Thyroid gland (tissue), 4 donors: Measurements from ENCODE around the gene POU6F2. TPM values are rescaled to one million over a fixed set of nuclear protein-coding genes. Genes with fewer than 3 reads are reported as not detected.

ENCODE experiments used
- DNase-seq, 2 donors: peaks; one replicate each; pipeline ENCODE4 v3.0.0-alpha.2; 2019
- H3K27ac ChIP-seq, 3 donors: fragments of 200-600 bp; sonication (generic); 1 replicate in 2 of 3; 2 replicates in 1 of 3; pipeline ENCODE4 v1.5.1; 2016 to 2019; ENCODE audit warnings: mild to moderate bottlenecking in 1 of 3, moderate library complexity in 1 of 3
- H3K27me3 ChIP-seq: fragments of 200-600 bp; sonication (generic); one replicate; pipeline ENCODE4 v1.5.1; 2019
- H3K36me3 ChIP-seq, 2 donors: fragments of 200-600 bp; sonication (generic); one replicate each; pipeline ENCODE4 v1.5.1; 2016 to 2019
- H3K4me1 ChIP-seq, 2 donors: fragments of 200-600 bp; sonication (generic); one replicate each; pipeline ENCODE4 v1.5.1; 2017 to 2019
- H3K4me3 ChIP-seq, 3 donors: fragments of 200-600 bp; sonication (generic); replicated peaks in 1 of 3; 1 replicate in 2 of 3; 2 replicates in 1 of 3; pipeline ENCODE4 v1.5.1; 2016; ENCODE audit warnings: mild to moderate bottlenecking in 1 of 3
- H3K9me3 ChIP-seq: fragments of 200-600 bp; sonication (generic); one replicate; pipeline ENCODE4 v1.5.1; 2017
- POLR2A ChIP-seq, 2 donors: fragments of 450-650 bp; IDR thresholded peaks; one replicate each; pipeline ENCODE4 v1.6.1; 2017; ENCODE audit warnings: antibody characterized with exemption in 2 of 2, mild to moderate bottlenecking in 2 of 2, moderate library complexity in 1 of 2
- WGBS, 2 donors: methylation state at CpG; one replicate each; pipeline ENCODE4 v1.1.5; 2017; 5-methylcytosine and 5-hydroxymethylcytosine counted together
- intact Hi-C: fragments of 100-400 bp; cut with DNase I; formaldehyde crosslinking; loops from one replicate; pipeline ENCODE4 v1.15.1; 2023
- total RNA-seq, 4 donors: library from RNA; depleted of rRNA; stranded (reverse); fragments of >200 nt; gene quantifications; one replicate each; pipeline ENCODE4 v1.2.3, GENCODE V29; 2016
- TF ChIP-seq, protein P1 (sequence below), 6 experiments: fragments of 200-600 bp in 3 of 6; fragments of 450-650 bp in 3 of 6; sonication (generic) in 3 of 6; IDR thresholded peaks; one replicate each; pipeline ENCODE4 v1.5.1; 2016 to 2019; ENCODE audit warnings: antibody characterized with exemption in 6 of 6, mild to moderate bottlenecking in 2 of 6, inconsistent platforms in 1 of 6, moderate library complexity in 1 of 6

POU6F2 gene
- total RNA-seq, 4 donors from 2014 or later = 0.33 TPM; not detected in 3

DNA sequence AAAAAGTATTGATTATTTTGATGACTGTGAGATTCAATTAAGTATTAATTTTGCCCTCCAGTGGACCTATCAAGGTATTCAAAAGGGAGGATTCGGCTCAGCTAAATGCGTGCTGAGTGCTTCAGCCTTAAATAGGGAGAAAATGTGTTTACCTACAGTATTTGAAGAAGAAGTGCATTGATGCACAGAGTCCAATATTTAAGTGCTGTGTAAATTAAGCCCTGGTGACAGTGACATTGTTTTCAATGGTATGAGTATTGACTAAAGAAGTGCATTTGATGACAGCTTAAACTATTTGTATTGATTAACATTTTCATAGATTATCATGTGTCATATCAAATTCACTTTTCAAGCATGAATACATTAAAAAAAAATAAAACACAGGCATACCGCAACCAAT is 106.6 kb downstream of the POU6F2 start:
- intact Hi-C loops = no loop called here
- 92 to 98% methylated on average over 3 of the region's 3 CpGs for WGBS, 2 donors

DNA sequence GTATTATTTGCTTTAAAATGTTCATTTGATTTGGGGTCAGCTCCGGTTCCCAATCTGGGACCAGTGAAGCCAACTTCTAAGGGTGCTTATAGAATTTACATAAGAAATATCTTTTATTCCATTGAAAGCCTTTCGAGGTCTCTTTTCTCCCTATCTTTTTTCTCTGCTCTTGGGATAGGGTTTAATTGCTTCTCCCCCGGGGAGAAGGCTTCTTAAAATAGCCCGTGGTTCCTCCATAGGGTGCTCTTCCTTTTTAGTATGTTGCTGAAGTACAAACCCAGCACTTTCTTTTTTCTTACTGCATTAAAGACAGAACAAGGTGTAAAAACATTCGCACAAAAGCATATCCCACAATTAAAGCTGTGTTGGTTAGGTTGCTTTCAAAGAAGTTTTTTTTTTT is 107.5 kb downstream of the POU6F2 start:
- no peak overlapping the region for H3K4me3 ChIP-seq
- H3K27ac ChIP-seq = no peak overlapping the region
- H3K4me1 ChIP-seq = no peaks in the 10 kb centered on the region
- no peaks in the 10 kb centered on the region for H3K27me3 ChIP-seq
- no peaks in the 10 kb centered on the region for H3K36me3 ChIP-seq
- intact Hi-C loops = no loop called here
- no peaks in the 10 kb centered on the region for H3K9me3 ChIP-seq
- 30 to 32% methylated on average over 5 of the region's 5 CpGs for WGBS, 2 donors
- DNase-seq = no peak
- no peak for TF ChIP-seq POLR2A (IDR thresholded peaks at IDR 0.05)
- TF ChIP-seq, protein P1, sequence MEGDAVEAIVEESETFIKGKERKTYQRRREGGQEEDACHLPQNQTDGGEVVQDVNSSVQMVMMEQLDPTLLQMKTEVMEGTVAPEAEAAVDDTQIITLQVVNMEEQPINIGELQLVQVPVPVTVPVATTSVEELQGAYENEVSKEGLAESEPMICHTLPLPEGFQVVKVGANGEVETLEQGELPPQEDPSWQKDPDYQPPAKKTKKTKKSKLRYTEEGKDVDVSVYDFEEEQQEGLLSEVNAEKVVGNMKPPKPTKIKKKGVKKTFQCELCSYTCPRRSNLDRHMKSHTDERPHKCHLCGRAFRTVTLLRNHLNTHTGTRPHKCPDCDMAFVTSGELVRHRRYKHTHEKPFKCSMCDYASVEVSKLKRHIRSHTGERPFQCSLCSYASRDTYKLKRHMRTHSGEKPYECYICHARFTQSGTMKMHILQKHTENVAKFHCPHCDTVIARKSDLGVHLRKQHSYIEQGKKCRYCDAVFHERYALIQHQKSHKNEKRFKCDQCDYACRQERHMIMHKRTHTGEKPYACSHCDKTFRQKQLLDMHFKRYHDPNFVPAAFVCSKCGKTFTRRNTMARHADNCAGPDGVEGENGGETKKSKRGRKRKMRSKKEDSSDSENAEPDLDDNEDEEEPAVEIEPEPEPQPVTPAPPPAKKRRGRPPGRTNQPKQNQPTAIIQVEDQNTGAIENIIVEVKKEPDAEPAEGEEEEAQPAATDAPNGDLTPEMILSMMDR (IDR thresholded peaks at IDR 0.05) = no peak

More for the DNA sequence above, 106.6 kb downstream of the POU6F2 start:
- Histone ChIP-seq H3K9me3 (no peaks in the 10 kb centered on the region), H3K27me3 (no peaks in the 10 kb centered on the region), H3K27ac (no peak overlapping the region), H3K36me3 (no peaks in the 10 kb centered on the region), H3K4me3 (no peak overlapping the region), H3K4me1 (no peaks in the 10 kb centered on the region)
- TF ChIP-seq, protein P1 (IDR thresholded peaks at IDR 0.05) = no peak
- TF ChIP-seq POLR2A (IDR thresholded peaks at IDR 0.05) = no peak
- no peak for DNase-seq

DNA sequence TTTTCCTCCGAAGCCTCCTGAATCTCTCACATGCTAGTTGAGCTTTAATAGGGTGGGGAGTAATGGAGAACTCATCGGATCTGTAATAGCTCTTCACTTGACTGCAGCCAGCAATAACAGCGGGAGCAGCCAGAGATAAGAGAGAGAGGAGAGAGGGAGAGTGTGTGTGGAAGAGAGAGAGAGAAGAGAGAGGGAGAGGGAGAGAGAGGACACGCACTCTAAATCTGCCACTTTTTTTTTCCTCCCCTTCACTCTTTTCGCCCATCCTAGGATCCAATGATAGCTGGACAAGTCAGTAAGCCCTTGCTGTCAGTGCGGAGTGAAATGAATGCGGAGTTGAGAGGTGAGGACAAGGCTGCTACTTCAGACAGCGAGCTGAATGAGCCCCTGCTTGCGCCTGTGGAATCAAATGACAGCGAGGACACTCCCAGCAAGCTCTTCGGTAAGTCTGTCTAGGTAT is 107.9 kb downstream of the POU6F2 start:
- H3K36me3 ChIP-seq = no peaks in the 10 kb centered on the region
- no peaks in the 10 kb centered on the region for H3K27me3 ChIP-seq
- TF ChIP-seq, protein P1 (IDR thresholded peaks at IDR 0.05) = no peak
- no peak for TF ChIP-seq POLR2A (IDR thresholded peaks at IDR 0.05)
- 8% methylated on average over 11 of the region's 11 CpGs for WGBS, 2 donors
- no peaks in the 10 kb centered on the region for H3K4me1 ChIP-seq
- no peaks in the 10 kb centered on the region for H3K9me3 ChIP-seq
- intact Hi-C loops = no loop called here
- DNase-seq = peak; percentile 6 to 12
- no peak overlapping the region for H3K4me3 ChIP-seq
- no peak overlapping the region for H3K27ac ChIP-seq

DNA sequence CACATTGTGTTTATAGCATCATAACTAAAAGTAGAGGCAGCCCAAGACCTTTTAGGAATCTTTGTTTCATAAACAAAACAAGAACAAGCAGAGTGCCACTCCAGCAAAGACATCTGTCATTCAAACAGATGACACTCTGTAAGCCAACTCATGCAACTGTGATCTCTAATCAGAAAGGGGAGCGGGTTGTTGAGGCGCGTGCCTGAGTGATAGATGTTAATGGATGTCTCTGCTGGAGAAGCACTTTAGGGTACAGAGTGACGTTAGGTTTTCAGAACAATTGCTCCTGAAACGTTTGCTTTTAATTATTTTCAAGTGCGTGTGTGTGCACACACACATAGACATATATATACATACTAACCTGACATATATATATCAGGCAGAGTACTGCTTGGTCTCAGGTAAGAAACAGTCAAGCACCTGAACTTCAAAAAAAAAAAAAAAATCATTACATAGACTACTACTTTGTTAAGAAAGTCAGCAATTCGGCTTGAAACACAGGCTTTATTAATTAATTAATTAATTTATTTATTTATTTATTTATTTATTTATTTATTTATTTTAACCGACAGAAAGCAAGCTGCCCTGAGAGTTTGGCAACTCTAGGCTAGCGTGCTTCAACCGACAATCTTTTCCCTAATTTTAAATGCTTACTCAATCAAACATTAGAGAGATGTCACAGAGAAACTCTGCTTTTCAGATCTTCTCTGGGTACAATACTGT is 109.1 kb downstream of the POU6F2 start:
- H3K36me3 ChIP-seq = no peaks in the 10 kb centered on the region
- TF ChIP-seq, protein P1 (IDR thresholded peaks at IDR 0.05) = no peak
- TF ChIP-seq POLR2A (IDR thresholded peaks at IDR 0.05) = no peak
- no peaks in the 10 kb centered on the region for H3K4me1 ChIP-seq
- H3K27ac ChIP-seq = no peak overlapping the region
- DNase-seq = no peak
- H3K9me3 ChIP-seq = no peaks in the 10 kb centered on the region
- intact Hi-C loops = no loop called here
- H3K27me3 ChIP-seq = no peaks in the 10 kb centered on the region
- whole genome bisulfite sequencing, 2 donors = 84 to 85% methylated on average over 10 of the region's 10 CpGs
- H3K4me3 ChIP-seq = no peak overlapping the region

DNA sequence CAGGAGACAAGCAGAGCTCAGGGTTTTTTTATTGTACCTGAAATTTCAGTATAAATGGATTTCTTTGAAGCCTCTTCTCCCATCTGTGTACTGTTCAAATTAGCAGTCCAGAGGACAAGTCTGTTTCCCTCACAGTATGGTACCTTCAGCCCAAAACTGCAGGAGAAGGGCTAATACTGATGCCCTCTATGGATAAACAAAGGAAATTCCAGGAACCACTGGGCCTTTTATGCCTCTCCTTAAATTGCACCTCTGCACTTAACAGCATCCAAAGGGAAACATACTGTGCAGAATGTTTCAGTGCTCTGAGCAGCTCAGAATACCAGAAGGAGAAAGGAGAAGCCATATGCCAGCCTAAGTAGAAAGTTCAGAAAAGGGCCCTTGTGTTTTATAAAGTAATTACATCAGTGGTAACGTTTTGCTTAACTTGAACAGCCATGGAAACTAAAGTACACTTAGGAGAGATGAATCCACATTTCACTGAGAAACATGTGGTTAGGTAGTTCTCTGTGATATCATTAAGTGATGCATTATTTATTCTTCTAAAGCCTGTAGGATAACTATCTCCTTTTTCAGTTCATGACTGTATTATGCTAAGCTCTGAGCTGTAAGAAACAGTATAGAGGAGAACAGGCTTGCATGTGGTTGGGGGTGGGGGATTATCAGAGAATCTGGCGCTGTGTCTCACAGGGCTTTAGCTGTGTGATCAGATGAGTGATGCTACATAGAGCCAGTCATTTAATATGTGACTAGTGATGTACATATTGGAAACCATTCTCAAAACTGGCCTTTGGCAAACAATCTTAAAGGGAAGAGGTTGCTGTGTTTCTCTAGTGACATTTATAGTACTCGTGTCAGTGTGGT is 111.3 kb downstream of the POU6F2 start:
- H3K27ac ChIP-seq = no peak overlapping the region
- no peak overlapping the region for H3K4me3 ChIP-seq
- H3K27me3 ChIP-seq = no peaks in the 10 kb centered on the region
- WGBS, 2 donors = 75 to 83% methylated on average over 3 of the region's 3 CpGs
- no peaks in the 10 kb centered on the region for H3K9me3 ChIP-seq
- DNase-seq = no peak
- intact Hi-C loops = no loop called here
- no peaks in the 10 kb centered on the region for H3K4me1 ChIP-seq
- TF ChIP-seq, protein P1 (IDR thresholded peaks at IDR 0.05) = no peak
- no peak for TF ChIP-seq POLR2A (IDR thresholded peaks at IDR 0.05)
- H3K36me3 ChIP-seq = no peaks in the 10 kb centered on the region
